Tibial nerve (tissue), 4 donors: ENCODE results near the gene CCNQ. TPM values are rescaled to one million over a fixed set of nuclear protein-coding genes. Genes with fewer than 3 reads are reported as not detected.

Experiments
- DNase-seq, 2 donors: peaks; one replicate each; pipeline ENCODE4 v3.0.0-alpha.2; 2019; ENCODE audit warnings: low spot score in 2 of 2
- H3K27ac ChIP-seq, 4 donors: fragments of 200-600 bp; sonication (generic) in 3 of 4; one replicate each; pipeline ENCODE4 v1.5.1; 2017 to 2019; ENCODE audit warnings: mild to moderate bottlenecking in 1 of 4
- H3K27me3 ChIP-seq, 2 donors: fragments of 200-600 bp; sonication (generic) in 1 of 2; one replicate each; pipeline versions ENCODE4 v1.5.1 to v1.6.0; 2017 to 2019
- H3K36me3 ChIP-seq, 3 donors: fragments of 200-600 bp; sonication (generic); one replicate each; pipeline ENCODE4 v1.5.1; 2018 to 2019
- H3K4me1 ChIP-seq, 4 donors: fragments of 200-600 bp; sonication (generic) in 3 of 4; one replicate each; pipeline ENCODE4 v1.5.1; 2017 to 2019
- H3K4me3 ChIP-seq, 4 donors: fragments of 200-600 bp; sonication (generic) in 3 of 4; one replicate each; pipeline ENCODE4 v1.5.1; 2017 to 2019; ENCODE audit warnings: mild to moderate bottlenecking in 1 of 4, moderate library complexity in 1 of 4
- H3K9me3 ChIP-seq, 4 donors: fragments of 200-600 bp; sonication (generic) in 3 of 4; one replicate each; pipeline ENCODE4 v1.5.1; 2017 to 2019
- EP300 ChIP-seq, 2 donors: sonication (generic); formaldehyde crosslinking; IDR thresholded peaks; one replicate each; pipeline ENCODE4 v1.6.1; 2017; ENCODE audit warnings: antibody characterized with exemption in 2 of 2, mild to moderate bottlenecking in 1 of 2
- POLR2A ChIP-seq, 2 donors: fragments of 450-650 bp; IDR thresholded peaks; one replicate each; pipeline ENCODE4 v1.6.1; 2017; ENCODE audit warnings: antibody characterized with exemption in 2 of 2, mild to moderate bottlenecking in 2 of 2, moderate library complexity in 2 of 2
- WGBS, 2 donors: methylation state at CpG; one replicate each; pipeline ENCODE4 v1.1.5; 2018; 5-methylcytosine and 5-hydroxymethylcytosine counted together
- total RNA-seq, 4 donors: library from RNA; depleted of rRNA; stranded (reverse); fragments of >200 nt; gene quantifications; one replicate each; pipeline ENCODE4 v1.1.0, GENCODE V29; 2016
- TF ChIP-seq, protein P1 (sequence below), 5 experiments: fragments of 200-600 bp in 3 of 5; fragments of 450-650 bp in 2 of 5; sonication (generic) in 3 of 5; IDR thresholded peaks; one replicate each; pipeline ENCODE4 v1.5.1; 2016 to 2019; ENCODE audit warnings: antibody characterized with exemption in 5 of 5, mild to moderate bottlenecking in 3 of 5, moderate library complexity in 2 of 5

CCNQ gene
- total RNA-seq, 4 donors from 2014 or later = 26.4 to 36.9 (median 32.2) TPM

DNA sequence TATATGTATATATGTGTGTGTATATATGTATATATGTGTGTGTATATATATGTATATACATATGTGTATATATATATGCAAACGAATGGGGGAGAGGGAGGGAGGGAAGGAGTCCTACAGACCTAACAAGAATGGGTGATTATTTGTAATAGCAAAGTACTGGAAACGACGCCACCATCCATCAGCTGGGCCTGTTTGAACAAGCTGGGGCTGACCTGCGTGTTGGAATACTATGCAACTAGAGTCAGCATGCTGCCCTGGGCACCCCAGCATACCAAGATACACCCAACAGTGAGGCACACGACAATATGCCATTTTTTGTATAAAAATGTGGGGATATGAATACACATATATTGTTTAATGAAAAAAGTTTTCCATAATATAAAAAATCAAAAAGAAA, 21.6 kb upstream of the CCNQ start:
- H3K4me3 ChIP-seq = no peak overlapping the region
- no peaks in the 10 kb centered on the region for H3K4me1 ChIP-seq
- H3K27ac ChIP-seq = no peak overlapping the region
- WGBS, 2 donors = 75 to 81% methylated on average over 5 of the region's 5 CpGs
- H3K36me3 ChIP-seq = no peaks in the 10 kb centered on the region
- H3K27me3 ChIP-seq = peaks cover 0 to 28% of the 10 kb centered on the region in 2 donors
- DNase-seq = no peak
- H3K9me3 ChIP-seq = no peaks in the 10 kb centered on the region
- TF ChIP-seq POLR2A (IDR thresholded peaks at IDR 0.05) = no peak
- TF ChIP-seq, protein P1, sequence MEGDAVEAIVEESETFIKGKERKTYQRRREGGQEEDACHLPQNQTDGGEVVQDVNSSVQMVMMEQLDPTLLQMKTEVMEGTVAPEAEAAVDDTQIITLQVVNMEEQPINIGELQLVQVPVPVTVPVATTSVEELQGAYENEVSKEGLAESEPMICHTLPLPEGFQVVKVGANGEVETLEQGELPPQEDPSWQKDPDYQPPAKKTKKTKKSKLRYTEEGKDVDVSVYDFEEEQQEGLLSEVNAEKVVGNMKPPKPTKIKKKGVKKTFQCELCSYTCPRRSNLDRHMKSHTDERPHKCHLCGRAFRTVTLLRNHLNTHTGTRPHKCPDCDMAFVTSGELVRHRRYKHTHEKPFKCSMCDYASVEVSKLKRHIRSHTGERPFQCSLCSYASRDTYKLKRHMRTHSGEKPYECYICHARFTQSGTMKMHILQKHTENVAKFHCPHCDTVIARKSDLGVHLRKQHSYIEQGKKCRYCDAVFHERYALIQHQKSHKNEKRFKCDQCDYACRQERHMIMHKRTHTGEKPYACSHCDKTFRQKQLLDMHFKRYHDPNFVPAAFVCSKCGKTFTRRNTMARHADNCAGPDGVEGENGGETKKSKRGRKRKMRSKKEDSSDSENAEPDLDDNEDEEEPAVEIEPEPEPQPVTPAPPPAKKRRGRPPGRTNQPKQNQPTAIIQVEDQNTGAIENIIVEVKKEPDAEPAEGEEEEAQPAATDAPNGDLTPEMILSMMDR (IDR thresholded peaks at IDR 0.05) = no peak
- TF ChIP-seq EP300 (IDR thresholded peaks at IDR 0.05) = no peak

DNA sequence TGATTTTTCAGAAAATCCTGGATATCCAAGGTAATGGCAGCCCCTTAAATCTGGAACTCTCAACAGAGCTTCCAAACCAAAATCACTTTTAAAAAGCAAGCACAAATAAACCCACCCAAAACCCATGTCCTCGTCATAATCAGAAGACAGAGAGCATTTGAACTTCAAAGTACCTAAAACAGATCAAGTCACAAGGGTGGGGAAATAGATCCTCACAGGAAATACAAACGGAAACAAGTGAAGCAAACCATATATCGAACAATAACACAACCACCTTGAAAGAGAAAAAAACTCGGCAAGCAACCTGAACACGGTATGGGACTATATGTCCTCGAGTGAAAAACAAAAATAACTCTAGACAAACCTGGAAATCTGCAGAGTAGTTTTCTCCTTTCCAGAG, 15.9 kb upstream of the CCNQ start:
- Histone ChIP-seq H3K4me1 (peaks cover 0 to 12% (median 0%) of the 10 kb centered on the region in 4 donors), H3K4me3 (no peak overlapping the region), H3K27me3 (peaks cover 0 to 20% of the 10 kb centered on the region in 2 donors), H3K9me3 (no peaks in the 10 kb centered on the region), H3K36me3 (no peaks in the 10 kb centered on the region), H3K27ac (no peak overlapping the region)
- DNase-seq = no peak
- 71 to 78% methylated on average over 6 of the region's 6 CpGs for WGBS, 2 donors
- TF ChIP-seq EP300 (IDR thresholded peaks at IDR 0.05) = no peak
- no peak for TF ChIP-seq POLR2A (IDR thresholded peaks at IDR 0.05)
- TF ChIP-seq, protein P1 (IDR thresholded peaks at IDR 0.05) = no peak

DNA sequence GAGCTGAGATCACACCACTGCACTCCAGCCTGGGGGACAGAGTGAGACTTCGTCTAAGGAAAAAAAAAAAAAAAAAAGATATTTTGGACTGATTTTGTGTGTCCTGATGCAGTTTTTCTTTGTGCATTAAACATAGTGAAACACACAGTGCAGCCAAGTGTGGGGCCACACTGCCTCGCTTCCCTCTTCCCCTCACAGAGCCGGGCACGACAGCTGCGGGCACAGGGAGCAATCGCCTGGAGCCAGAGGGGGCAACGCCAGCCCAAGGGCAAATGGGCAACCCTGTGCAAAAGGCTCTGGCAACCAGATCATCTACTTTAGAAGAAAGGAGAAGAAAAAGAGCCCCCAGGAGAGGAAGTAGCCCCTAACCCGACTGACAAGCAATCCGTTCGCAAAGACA, 13.5 kb upstream of the CCNQ start:
- 67 to 79% methylated on average over 10 of the region's 10 CpGs for WGBS, 2 donors
- Histone ChIP-seq H3K4me1 (peaks cover 0 to 16% (median 0%) of the 10 kb centered on the region in 4 donors), H3K27ac (no peak overlapping the region), H3K4me3 (no peak overlapping the region), H3K9me3 (no peaks in the 10 kb centered on the region), H3K36me3 (no peaks in the 10 kb centered on the region), H3K27me3 (peaks cover 0 to 13% of the 10 kb centered on the region in 2 donors)
- TF ChIP-seq, protein P1 (IDR thresholded peaks at IDR 0.05) = no peak
- TF ChIP-seq EP300 (IDR thresholded peaks at IDR 0.05) (no peak), POLR2A (IDR thresholded peaks at IDR 0.05) (no peak)
- DNase-seq = no peak

DNA sequence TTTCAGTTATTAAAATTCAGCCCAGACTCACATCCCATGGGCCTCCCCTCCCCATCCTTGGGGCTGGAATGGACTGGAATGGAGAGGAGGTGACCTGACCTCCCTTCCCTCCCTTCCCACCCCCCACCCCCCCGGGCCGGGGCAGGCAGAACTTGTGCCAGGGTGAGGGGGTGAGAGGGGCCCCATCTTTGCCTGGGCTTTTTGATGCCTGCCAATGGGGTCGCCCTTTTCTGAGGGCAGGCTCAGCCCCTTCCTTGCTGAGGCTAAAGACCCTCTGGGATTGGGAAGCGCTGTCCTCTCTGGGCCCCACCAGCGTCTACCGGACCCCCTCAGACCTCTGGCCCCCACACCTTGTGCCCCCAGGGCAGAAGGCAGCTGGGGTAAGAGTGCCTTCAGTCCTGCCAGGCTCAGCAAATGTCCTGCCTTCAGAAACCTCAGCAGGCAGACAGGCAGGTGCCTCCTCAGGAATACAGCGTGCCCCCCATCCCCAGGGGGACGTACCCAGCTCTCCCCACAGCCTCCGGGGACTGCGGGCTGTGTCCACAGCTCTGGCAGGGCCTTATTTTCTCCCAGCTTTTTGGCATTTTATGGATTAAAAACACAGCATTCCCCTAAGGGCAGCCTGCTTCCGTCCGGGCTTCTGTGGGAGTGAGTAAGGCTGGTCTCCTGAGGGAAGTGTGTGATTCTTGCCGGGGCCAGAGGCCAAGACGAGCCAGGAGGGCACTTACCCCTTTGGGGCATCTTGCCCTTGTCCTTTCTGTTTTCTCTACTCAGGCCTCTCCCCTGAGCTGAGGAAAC, 12.6 kb upstream of the CCNQ start:
- no peak overlapping the region for H3K4me3 ChIP-seq
- no peaks in the 10 kb centered on the region for H3K9me3 ChIP-seq
- 35 to 67% methylated on average over 2 to 10 of the region's 14 CpGs for WGBS, 2 donors
- H3K4me1 ChIP-seq = peaks cover 0 to 16% (median 0%) of the 10 kb centered on the region in 4 donors
- TF ChIP-seq EP300 (IDR thresholded peaks at IDR 0.05) = no peak
- TF ChIP-seq, protein P1 (IDR thresholded peaks at IDR 0.05) = no peak
- TF ChIP-seq POLR2A (IDR thresholded peaks at IDR 0.05) = no peak
- no peak for DNase-seq
- H3K27me3 ChIP-seq = peaks cover 0 to 13% of the 10 kb centered on the region in 2 donors
- no peaks in the 10 kb centered on the region for H3K36me3 ChIP-seq
- H3K27ac ChIP-seq = peak overlapping the region in 2 of 4 donors; percentile 60 to 80

DNA sequence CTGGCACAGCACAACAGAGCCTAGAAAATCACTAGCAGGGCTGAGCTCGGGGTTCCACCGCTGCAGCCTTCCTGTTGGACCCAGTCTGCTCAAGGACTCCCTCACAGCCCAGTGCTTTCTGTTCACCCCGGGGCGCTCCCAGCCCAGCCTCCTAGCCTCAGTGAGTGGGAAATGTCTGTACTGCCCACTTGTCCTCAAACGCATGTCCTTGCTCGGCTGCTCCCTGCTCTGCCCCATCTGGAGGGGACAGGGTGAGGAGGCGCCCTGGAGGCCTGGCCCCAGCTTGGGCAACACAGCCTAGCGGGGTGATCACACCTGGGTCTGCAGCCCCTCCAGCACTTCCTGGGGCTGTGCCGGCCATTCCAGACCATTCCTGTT, 11.9 kb upstream of the CCNQ start:
- H3K4me3 ChIP-seq = peak overlapping the region in 1 of 4 donors; percentile 30
- WGBS, 2 donors = 20 to 69% methylated on average over 1 to 8 of the region's 9 CpGs

More for the DNA sequence above, 11.9 kb upstream of the CCNQ start:
- Histone ChIP-seq H3K27me3 (peaks cover 0 to 13% of the 10 kb centered on the region in 2 donors), H3K36me3 (no peaks in the 10 kb centered on the region), H3K27ac (peak overlapping the region in 2 of 4 donors; percentile 60 to 80), H3K9me3 (no peaks in the 10 kb centered on the region), H3K4me1 (peaks cover 0 to 16% (median 0%) of the 10 kb centered on the region in 4 donors)
- DNase-seq = no peak
- TF ChIP-seq POLR2A (IDR thresholded peaks at IDR 0.05) = no peak
- TF ChIP-seq EP300 (IDR thresholded peaks at IDR 0.05) = no peak
- TF ChIP-seq, protein P1 (IDR thresholded peaks at IDR 0.05) = no peak
